Measurements from ENCODE around the gene ZBTB24.

ZBTB24 gene

GRCh38 chr6:109498936-109499335 is 15.9 kb upstream of the ZBTB24 start:
- no peak for DNase-seq (ENCODE audit: low read depth in 2 of 2)

- no peak for DNase-seq (ENCODE audit: low read depth in 2 of 2)
Observed at GRCh38 chr6:109498052-109498451, 15.0 kb upstream of the ZBTB24 start.

DNA sequence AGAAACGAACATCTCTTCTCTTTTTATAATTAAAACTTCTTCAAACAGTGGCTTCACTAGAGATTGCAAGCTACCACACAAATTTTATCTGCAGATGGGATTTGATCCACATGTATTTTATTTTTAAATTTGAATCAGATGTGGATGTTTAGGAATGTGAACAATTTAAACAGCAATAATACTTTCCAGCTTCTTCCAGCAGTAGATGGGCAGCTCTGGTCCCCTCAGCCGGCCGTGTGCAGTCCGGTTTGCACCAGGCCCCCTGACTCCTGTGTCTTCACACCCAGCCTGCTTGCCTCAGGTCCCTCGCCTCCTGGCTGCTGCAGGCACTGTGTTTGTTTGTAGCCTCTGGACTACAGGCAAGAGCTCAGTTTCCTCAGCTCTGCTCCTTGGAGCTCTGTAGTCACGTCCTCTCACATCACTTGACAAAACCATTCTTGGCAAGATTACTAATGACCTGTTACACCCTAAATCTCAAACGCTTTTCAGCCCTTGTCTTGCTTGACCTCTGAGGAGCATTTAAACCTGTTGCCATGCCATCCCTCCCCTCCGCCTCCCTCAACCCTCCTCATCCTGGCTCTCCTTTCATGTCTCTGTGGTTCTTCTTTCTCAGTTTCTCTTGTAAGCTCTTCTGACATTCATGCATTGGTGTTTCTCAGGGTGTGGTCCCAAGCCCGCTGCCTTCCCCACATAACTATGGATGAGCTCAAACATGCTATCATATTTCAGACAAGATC is 13.2 kb upstream of the ZBTB24 start:
- no peak for DNase-seq (ENCODE audit: low read depth in 2 of 2)

DNA sequence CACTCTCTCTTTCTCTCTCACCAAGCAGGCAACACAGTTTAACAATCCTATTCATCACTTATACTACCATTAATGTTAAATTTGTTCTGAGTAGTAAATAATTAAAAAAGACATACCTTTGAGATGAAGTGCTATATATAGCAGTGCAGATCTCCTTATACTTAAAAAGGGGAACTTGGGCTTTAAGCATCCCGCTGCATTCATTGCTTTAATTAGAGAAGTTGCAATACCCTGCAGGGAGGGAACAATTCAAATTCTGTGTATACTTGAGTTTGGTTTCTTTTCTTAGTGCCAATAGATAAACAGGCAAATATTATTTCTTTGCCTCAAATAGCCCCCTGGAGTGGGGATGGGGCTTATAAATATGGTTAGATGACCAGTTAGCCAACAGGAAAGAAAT is 10.8 kb upstream of the ZBTB24 start:
- DNase-seq (ENCODE audit: low read depth in 2 of 2): no peak

GRCh38 chr6:109491207-109491938 is 8.4 kb upstream of the ZBTB24 start:
- DNase-seq (ENCODE audit: low read depth in 2 of 2): no peak

- DNase-seq (ENCODE audit: low read depth in 2 of 2): no peak
Observed at GRCh38 chr6:109490713-109491112, 7.7 kb upstream of the ZBTB24 start.

DNA sequence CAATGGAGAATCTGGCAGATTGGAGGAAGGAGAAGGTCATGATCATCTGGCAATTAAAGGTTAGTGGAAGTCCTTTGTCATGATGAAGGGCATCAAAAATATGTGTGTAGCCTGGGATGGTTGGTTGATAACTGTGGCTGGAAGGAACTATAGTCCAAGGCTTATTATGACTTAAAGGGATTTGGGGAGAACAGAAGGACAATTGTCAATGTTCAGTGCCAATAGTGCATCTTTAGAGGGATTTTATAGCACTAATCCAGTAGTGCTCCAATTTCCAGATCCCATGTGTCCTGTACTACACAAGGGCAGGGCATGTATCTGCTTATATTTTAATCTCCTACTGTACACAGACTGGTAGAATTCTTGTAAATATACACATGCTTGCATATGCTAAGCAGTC is 5.0 kb upstream of the ZBTB24 start:
- no peak for DNase-seq (ENCODE audit: low read depth in 2 of 2)

- no peak for DNase-seq (ENCODE audit: low read depth in 2 of 2)
Observed at GRCh38 chr6:109486068-109486467, 3.0 kb upstream of the ZBTB24 start.

- no peak for DNase-seq (ENCODE audit: low read depth in 2 of 2)
Observed at GRCh38 chr6:109485266-109485935, 2.4 kb upstream of the ZBTB24 start.

GRCh38 chr6:109484122-109484521 is 1.1 kb upstream of the ZBTB24 start:
- DNase-seq (ENCODE audit: low read depth in 2 of 2): no peak

DNA sequence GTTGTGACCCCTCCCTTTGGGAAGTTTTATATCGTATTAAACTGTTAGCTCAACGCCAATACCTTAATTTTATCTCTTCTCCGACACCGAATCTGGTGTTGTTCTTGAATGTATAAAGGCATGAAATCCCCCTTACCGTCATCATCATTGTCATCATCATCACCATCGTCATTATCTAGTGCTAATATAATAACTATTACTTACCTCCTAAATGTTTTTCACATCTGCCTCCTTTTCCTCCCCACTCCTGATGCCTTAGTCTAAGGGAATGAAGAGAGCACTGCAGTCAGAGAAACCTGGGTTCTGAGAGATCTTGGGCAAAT is 677 bp upstream of the ZBTB24 start:
- DNase-seq (ENCODE audit: low read depth in 2 of 2): no peak

DNA sequence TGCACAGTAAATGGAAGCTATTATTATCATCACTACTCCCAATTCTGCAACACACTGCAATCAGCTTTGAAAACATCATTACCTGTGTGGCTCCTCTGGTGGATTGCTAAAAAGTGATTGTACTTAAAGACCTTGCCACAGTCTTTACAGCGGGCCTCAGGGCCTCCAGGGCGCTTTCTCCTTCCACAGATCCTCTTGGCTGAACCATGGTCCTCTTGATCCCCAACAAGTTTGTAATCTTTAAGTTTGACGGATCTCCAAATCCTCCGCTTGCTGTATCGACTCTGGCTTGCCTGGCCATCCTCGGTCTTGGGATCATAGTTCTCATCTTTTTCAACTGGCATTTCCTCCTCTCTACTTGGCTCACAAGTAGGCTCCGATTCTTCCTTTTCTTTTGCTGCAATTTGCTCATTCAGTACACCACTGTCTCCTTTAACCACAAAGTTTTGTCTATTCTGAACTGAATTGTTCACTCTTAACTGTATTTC is 2.0 kb downstream of the ZBTB24 start:
- DNase-seq (ENCODE audit: low read depth in 2 of 2): no peak

- DNase-seq (ENCODE audit: low read depth in 2 of 2): no peak
Observed at GRCh38 chr6:109478841-109479624, 4.0 kb downstream of the ZBTB24 start.

DNA sequence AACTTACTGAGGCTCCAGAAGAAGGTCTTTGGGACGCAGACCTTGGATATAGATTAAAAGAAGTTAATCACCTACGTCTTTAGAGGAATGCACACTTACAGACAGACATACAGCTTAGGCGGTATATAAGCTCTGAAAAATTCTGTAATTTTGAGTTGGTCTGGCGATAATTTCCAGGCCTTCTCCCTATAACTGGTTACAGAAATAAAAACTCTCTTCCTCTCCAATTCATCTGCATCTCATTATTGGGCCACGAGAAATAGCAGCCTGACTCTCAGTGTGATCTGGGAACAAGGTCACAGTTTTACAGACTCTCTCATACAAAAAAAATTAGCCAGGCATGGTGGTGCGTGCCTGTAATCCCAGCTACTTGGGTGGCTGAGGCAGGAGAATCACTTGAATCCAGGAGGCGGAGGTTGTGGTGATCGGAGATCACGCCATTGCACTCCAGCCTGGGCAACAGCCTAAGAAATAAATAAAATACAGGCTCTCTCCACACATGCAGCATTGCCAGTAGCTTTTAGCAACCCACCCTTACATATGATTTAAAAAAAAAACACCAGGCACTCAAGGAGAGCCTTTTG is 4.7 kb downstream of the ZBTB24 start:
- no peak for DNase-seq (ENCODE audit: low read depth in 2 of 2)

DNA sequence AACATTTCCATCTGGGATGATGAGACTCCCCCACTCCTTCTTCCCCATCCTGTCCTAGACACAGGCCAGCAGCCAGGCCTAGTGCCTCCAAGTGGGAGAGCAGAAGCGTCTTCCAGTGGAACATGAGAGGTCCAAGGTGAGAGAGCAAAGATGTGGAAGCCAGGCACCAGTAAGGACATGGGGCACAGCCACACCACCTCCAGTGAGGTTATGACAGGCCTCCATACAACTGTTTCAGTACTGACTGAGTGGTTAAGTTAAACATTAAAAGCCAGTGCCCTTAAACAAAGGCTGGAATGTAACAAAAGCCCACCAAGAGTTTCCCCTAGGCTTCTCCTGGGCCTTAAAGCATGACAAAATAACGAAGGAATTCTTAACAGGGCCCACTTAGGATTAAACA is 5.3 kb downstream of the ZBTB24 start:
- no peak for DNase-seq (ENCODE audit: low read depth in 2 of 2)

DNA sequence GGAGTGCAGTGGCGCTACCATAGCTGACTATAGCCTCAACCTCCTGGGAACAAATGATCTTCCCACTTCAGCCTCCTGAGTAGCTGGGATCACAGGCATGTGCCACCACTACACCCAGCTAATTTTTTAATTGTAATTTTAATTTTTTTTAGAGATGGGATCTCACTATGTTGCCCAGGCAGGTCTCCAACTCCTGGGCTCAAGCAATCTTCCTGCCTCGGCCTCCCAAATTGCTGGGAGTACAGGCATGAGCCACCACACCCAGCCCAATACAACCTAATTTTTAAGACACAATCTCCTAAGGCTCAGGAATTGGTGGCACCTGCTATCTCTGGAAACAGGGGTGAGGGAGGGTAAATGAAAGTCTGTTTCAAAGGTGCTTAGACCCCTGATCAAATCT is 5.8 kb downstream of the ZBTB24 start:
- no peak for DNase-seq (ENCODE audit: low read depth in 2 of 2)

DNA sequence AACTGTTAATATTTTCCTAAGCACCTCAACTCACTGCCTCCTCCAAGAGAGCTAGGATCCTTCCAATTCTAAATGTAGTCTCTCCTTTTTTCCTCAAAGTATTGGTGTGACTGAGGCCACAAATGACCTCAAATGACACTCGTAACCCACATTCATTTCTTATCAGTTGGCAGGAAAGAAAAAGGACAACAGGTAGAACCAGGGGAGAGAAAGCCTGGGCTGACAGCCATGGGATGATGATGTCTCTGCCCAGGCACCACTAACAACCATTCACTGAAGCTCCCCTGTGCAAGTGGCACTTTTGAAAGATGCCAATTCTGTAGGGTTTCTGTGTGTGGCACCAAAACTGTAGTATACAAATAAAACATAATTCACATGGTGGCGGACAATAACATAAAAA is 7.4 kb downstream of the ZBTB24 start:
- DNase-seq (ENCODE audit: low read depth in 2 of 2): no peak

DNA sequence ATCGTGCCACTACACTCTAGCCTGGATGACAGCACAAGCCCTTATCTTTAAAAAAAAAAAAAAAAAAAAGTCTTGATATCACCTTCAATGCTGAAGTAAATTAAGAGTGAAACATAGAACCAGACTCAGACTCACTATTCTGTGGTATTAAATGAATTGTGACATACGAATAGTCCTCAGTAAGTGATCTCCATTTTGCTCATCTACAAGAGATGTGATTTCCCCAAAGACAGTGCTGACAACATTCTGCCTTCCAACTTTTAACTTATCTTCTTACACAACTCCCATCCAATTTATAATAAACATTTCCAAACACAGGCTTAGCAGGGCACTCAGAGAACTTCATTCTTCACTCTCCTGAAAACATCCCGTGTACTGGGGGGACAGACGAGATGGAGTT is 8.0 kb downstream of the ZBTB24 start:
- DNase-seq (ENCODE audit: low read depth in 2 of 2): no peak

- no peak for DNase-seq (ENCODE audit: low read depth in 2 of 2)
Observed at GRCh38 chr6:109473120-109473519, 9.9 kb downstream of the ZBTB24 start.

DNA sequence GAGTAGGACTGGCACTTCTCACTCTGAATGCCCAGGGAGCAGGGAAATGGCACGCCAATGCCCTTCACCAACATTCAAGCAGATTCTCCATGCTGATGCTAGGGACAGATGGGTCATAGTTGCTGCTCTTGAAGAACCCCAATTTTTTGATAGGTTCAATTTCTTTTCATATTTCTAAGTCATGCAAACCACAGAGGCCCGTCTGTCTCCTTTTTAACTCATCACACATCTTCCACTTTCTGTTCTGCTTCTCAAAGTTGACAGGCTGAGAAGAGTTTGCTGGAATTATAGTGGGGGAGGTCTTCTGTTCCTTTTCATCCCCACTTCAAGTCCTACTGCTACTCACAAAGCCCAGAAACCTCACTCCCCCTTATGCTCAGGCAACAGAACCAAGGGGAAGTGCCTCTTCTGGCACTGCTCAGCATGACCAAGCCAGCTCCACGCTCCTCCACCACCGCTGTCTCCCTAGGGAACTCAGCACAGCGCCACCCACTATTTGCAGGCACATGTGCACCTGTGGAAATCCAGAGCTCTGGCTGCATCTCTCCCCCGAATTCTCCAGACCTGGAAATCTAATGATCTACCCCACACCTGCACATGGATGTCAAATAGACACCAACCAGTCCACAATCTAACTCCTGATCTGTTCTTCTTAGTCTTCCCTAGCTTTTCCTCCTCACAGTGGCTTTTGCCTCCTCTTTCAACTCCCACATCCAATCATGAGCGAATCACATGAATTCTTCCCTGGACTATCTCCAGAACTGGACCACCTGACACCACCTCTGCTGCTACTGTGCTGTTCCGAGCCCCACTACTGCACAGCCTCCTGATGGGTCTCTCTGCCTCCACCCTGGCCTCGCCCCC is 10.7 kb downstream of the ZBTB24 start:
- no peak for DNase-seq (ENCODE audit: low read depth in 2 of 2)
